HG02870 (cell line): ENCODE measurements around the gene OR4D9.
A peak's percentile ranks its signal among the peaks of the same experiment; 100 is the strongest.
"Not testable (repeated sequence)": the region's sequence is repeated elsewhere in the genome, so short reads cannot be mapped to it uniquely, and the experiment has no call there.

ENCODE experiments used
- ATAC-seq: cut with Tn5 transposase; IDR thresholded peaks from one replicate; pipeline ENCODE4 v1.9.1; 2021; ENCODE audit warnings: mild to moderate bottlenecking, moderate library complexity; ENCODE audit not compliant: unreplicated experiment

The OR4D9 gene

GRCh38 chr11:59510941-59511589, at the start of gene OR4D9:
OR4D9 (plus strand) TSS chr11:59511539; CDS start chr11:59514913, 3,374 bp downstream.
- ATAC-seq = no peak

GRCh38 chr11:59463190-59463641, 48.1 kb upstream of the OR4D9 start:
- no peak for ATAC-seq

- no peak for ATAC-seq
Observed at GRCh38 chr11:59473015-59473414, 38.3 kb upstream of the OR4D9 start, which contains the start of gene OR4D10. OR4D10 (plus strand) TSS chr11:59473315; CDS start chr11:59477430, 4,115 bp downstream.

GRCh38 chr11:59475176-59475575, 36.2 kb upstream of the OR4D9 start:
- no peak for ATAC-seq

- ATAC-seq = no peak
Observed at GRCh38 chr11:59479906-59480305, 31.4 kb upstream of the OR4D9 start.

- ATAC-seq = no peak
Observed at GRCh38 chr11:59480359-59480758, 31.0 kb upstream of the OR4D9 start.

- ATAC-seq = peak; percentile 95
Observed at GRCh38 chr11:59501931-59502330, 9.4 kb upstream of the OR4D9 start.

- no peak for ATAC-seq
Observed at GRCh38 chr11:59503276-59503675, 8.1 kb upstream of the OR4D9 start, which contains the start of gene OR4D11. OR4D11 (plus strand) TSS chr11:59503576; CDS start chr11:59503576, 0 bp downstream.

GRCh38 chr11:59511675-59512074, 336 bp downstream of the OR4D9 start:
- ATAC-seq = no peak

GRCh38 chr11:59520139-59520538, 8.8 kb downstream of the OR4D9 start:
- ATAC-seq = not testable (repeated sequence)

- ATAC-seq = no peak
Observed at GRCh38 chr11:59520741-59521140, 9.4 kb downstream of the OR4D9 start.

- ATAC-seq = no peak
Observed at GRCh38 chr11:59523541-59523940, 12.2 kb downstream of the OR4D9 start.

GRCh38 chr11:59528711-59529110, 17.4 kb downstream of the OR4D9 start:
- ATAC-seq = no peak

- no peak for ATAC-seq
Observed at GRCh38 chr11:59532620-59533019, 21.3 kb downstream of the OR4D9 start.

- no peak for ATAC-seq
Observed at GRCh38 chr11:59534676-59535075, 23.3 kb downstream of the OR4D9 start.

- no peak for ATAC-seq
Observed at GRCh38 chr11:59542142-59542810, 30.9 kb downstream of the OR4D9 start.

GRCh38 chr11:59543713-59544112, 32.4 kb downstream of the OR4D9 start:
- ATAC-seq = not testable (repeated sequence)

- ATAC-seq = no peak
Observed at GRCh38 chr11:59544869-59545178, 33.5 kb downstream of the OR4D9 start.

GRCh38 chr11:59545179-59546020, 34.1 kb downstream of the OR4D9 start:
- ATAC-seq = no peak

GRCh38 chr11:59547605-59548308, 36.4 kb downstream of the OR4D9 start:
- ATAC-seq = not testable (repeated sequence)

- ATAC-seq = no peak
Observed at GRCh38 chr11:59548309-59548656, 36.9 kb downstream of the OR4D9 start.
